B cell (primary cell): ENCODE data around the gene TCF7L1.

Experiments
- CTCF ChIP-seq: fragments of 200-600 bp; IDR thresholded peaks from one replicate; pipeline ENCODE4 v1.8.0; 2022; ENCODE audit warnings: antibody characterized with exemption, mild to moderate bottlenecking
- EZH2 ChIP-seq: IDR thresholded peaks from 2 replicates; pipeline ENCODE4 v1.6.1; 2012; ENCODE audit warnings: borderline replicate concordance, low read depth, mild to moderate bottlenecking, moderate library complexity, low read length; ENCODE audit not compliant: insufficient read depth, poor library complexity, severe bottlenecking

- TF ChIP-seq CTCF, result no peak
- TF ChIP-seq EZH2, result no peak
Measured at GRCh38 chr2:85134255-85134895, 1.2 kb downstream of the TCF7L1 start.
